Measurements from ENCODE around the gene CDK5R2. TPM values are rescaled to one million over a fixed set of nuclear protein-coding genes. Genes with fewer than 3 reads are reported as not detected.

Gene CDK5R2
- polyA plus RNA-seq, 1 donor (not counting 4 experiments of a cell fraction or from before 2014, with no cell fraction given) = not detected

DNA sequence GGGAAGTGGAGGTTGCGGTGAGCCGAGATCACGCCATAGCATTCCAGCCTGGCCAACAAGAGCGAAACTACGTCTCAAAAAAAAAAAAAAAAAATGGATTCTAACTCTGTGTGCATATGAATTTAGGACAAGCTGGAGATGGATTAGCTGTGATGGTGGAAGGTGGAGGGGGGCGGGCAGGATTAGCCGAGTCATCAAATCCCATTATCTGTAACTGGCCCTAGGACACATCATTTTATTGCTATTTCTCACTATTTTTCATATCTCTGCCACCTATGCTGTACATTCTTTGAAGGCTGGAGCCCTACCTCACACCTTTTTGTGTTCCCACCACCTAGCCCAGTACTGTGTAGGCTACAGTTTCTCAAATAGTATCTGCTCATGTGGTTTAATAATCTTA is 7.3 kb upstream of the CDK5R2 start:
- dilution Hi-C loops (cut with MboI; ENCODE audit: extremely low pct_ligation_motif_present, low sequenced_read_pairs) = no loop called here
- TF ChIP-seq CTCF (optimal IDR thresholded peaks at IDR 0.05 in 1 of 3, IDR thresholded peaks at IDR 0.05 in 1 of 3, conservative IDR thresholded peaks at IDR 0.05 in 1 of 3; ENCODE audit: extremely low read depth in 1 of 3, insufficient read depth in 2 of 3, low read length in 3 of 3) (no peak), EZH2 (IDR thresholded peaks at IDR 0.05; ENCODE audit: low read length) (no peak)
- Histone ChIP-seq H3K9ac (ENCODE audit: control insufficient read depth, extremely low read depth, insufficient read depth, low read length) (no peak overlapping the region), H3K4me3 (ENCODE audit: control insufficient read depth in 2 of 3, extremely low read depth in 1 of 3, insufficient read depth in 2 of 3, low read depth in 1 of 3, low read length in 3 of 3) (no peak overlapping the region), H3K36me3 (ENCODE audit: control insufficient read depth in 2 of 2, extremely low read depth in 1 of 2, insufficient read depth in 2 of 2, low read length in 2 of 2) (no peaks in the 10 kb centered on the region), H3K27me3 (ENCODE audit: control insufficient read depth, extremely low read depth, insufficient read depth, low read length) (peaks cover 9% of the 10 kb centered on the region), H3K4me2 (ENCODE audit: control insufficient read depth, extremely low read depth, insufficient read depth, low read depth, low read length) (no peak overlapping the region), H3K4me1 (ENCODE audit: control insufficient read depth, extremely low read depth, insufficient read depth, low read length) (no peaks in the 10 kb centered on the region), H3K9me3 (ENCODE audit: control insufficient read depth, low read depth, low read length) (no peaks in the 10 kb centered on the region), H3K9me1 (ENCODE audit: control insufficient read depth, extremely low read depth, insufficient read depth, low read length) (no peaks in the 10 kb centered on the region), H3K27ac (ENCODE audit: control insufficient read depth, insufficient read depth, low read length) (no peak overlapping the region), H2AFZ (ENCODE audit: control insufficient read depth, low read length) (no peak overlapping the region), H4K20me1 (ENCODE audit: control insufficient read depth, extremely low read depth, insufficient read depth, low read length) (no peaks in the 10 kb centered on the region), H3K79me2 (ENCODE audit: control insufficient read depth, insufficient read depth, low read length) (no peaks in the 10 kb centered on the region)
- DNase-seq (ENCODE audit: low read depth, low spot score) (no peak), FAIRE-seq (no peak)

- no peak for FAIRE-seq
- no peak overlapping the region for H3K27ac ChIP-seq (ENCODE audit: control insufficient read depth, insufficient read depth, low read length)
- H4K20me1 ChIP-seq (ENCODE audit: control insufficient read depth, extremely low read depth, insufficient read depth, low read length) = no peaks in the 10 kb centered on the region
- no peaks in the 10 kb centered on the region for H3K9me3 ChIP-seq (ENCODE audit: control insufficient read depth, low read depth, low read length)
- no peak overlapping the region for H3K9ac ChIP-seq (ENCODE audit: control insufficient read depth, extremely low read depth, insufficient read depth, low read length)
- peaks cover 20% of the 10 kb centered on the region for H3K27me3 ChIP-seq (ENCODE audit: control insufficient read depth, extremely low read depth, insufficient read depth, low read length)
- no peak overlapping the region for H3K4me2 ChIP-seq (ENCODE audit: control insufficient read depth, extremely low read depth, insufficient read depth, low read depth, low read length)
- H3K9me1 ChIP-seq (ENCODE audit: control insufficient read depth, extremely low read depth, insufficient read depth, low read length) = no peaks in the 10 kb centered on the region
- no peak for DNase-seq (ENCODE audit: low read depth, low spot score)
- no peaks in the 10 kb centered on the region for H3K79me2 ChIP-seq (ENCODE audit: control insufficient read depth, insufficient read depth, low read length)
- dilution Hi-C loops (cut with MboI; ENCODE audit: extremely low pct_ligation_motif_present, low sequenced_read_pairs) = no loop called here
- H3K36me3 ChIP-seq (ENCODE audit: control insufficient read depth in 2 of 2, extremely low read depth in 1 of 2, insufficient read depth in 2 of 2, low read length in 2 of 2) = no peaks in the 10 kb centered on the region
- no peaks in the 10 kb centered on the region for H3K4me1 ChIP-seq (ENCODE audit: control insufficient read depth, extremely low read depth, insufficient read depth, low read length)
- H3K4me3 ChIP-seq (ENCODE audit: control insufficient read depth in 2 of 3, extremely low read depth in 1 of 3, insufficient read depth in 2 of 3, low read depth in 1 of 3, low read length in 3 of 3) = no peak overlapping the region
- TF ChIP-seq CTCF (optimal IDR thresholded peaks at IDR 0.05 in 1 of 3, IDR thresholded peaks at IDR 0.05 in 1 of 3, conservative IDR thresholded peaks at IDR 0.05 in 1 of 3; ENCODE audit: extremely low read depth in 1 of 3, insufficient read depth in 2 of 3, low read length in 3 of 3) (peak in 2 of 3 experiments; percentile 20 to 37), EZH2 (IDR thresholded peaks at IDR 0.05; ENCODE audit: low read length) (no peak)
- H2AFZ ChIP-seq (ENCODE audit: control insufficient read depth, low read length) = no peak overlapping the region
Observed at GRCh38 chr2:218953366-218953954, 6.0 kb upstream of the CDK5R2 start.
